Fibroblast of lung (primary cell): ENCODE data around the gene SMARCA4. TPM values are rescaled to one million over a fixed set of nuclear protein-coding genes. Genes with fewer than 3 reads are reported as not detected.
A peak's percentile ranks its signal among the peaks of the same experiment; 100 is the strongest.

ENCODE experiments used
- DNase-seq, 2 donors: peaks; one replicate each; pipeline versions ENCODE4 v3.0.0 to v3.0.0-alpha.2; 2010; ENCODE audit warnings: low read depth in 2 of 2
- H2AFZ ChIP-seq: 2 replicates; pipeline ENCODE4 v1.5.1; 2012; ENCODE audit warnings: low read length, control low read depth, inconsistent platforms
- H3K27ac ChIP-seq: 2 replicates; pipeline ENCODE4 v1.5.1; 2011; ENCODE audit warnings: low read length, control low read depth; ENCODE audit not compliant: insufficient read depth
- H3K27me3 ChIP-seq: 2 replicates; pipeline ENCODE4 v1.5.1; 2011; ENCODE audit warnings: mild to moderate bottlenecking, low read length; ENCODE audit not compliant: control insufficient read depth, insufficient read depth
- H3K36me3 ChIP-seq: 2 replicates; pipeline ENCODE4 v1.5.1; 2011; ENCODE audit warnings: low read length; ENCODE audit not compliant: control insufficient read depth, insufficient read depth
- H3K4me1 ChIP-seq: 2 replicates; pipeline ENCODE4 v1.5.1; 2011; ENCODE audit warnings: low read length; ENCODE audit not compliant: control insufficient read depth, insufficient read depth; ENCODE audit errors: extremely low read depth
- H3K4me2 ChIP-seq: 2 replicates; pipeline ENCODE4 v1.5.1; 2011; ENCODE audit warnings: low read length, control low read depth; ENCODE audit not compliant: insufficient read depth; ENCODE audit errors: extremely low read depth
- H3K4me3 ChIP-seq, 4 experiments: fragments of 200-600 bp in 1 of 4; sonication (generic) in 1 of 4; replicated peaks in 1 of 4; 2 replicates each; pipeline ENCODE4 v1.5.1; 2011 to 2016; ENCODE audit warnings: low read length in 4 of 4, low read depth in 3 of 4, mild to moderate bottlenecking in 3 of 4, control low read depth in 2 of 4, inconsistent platforms in 1 of 4, mixed read lengths in 1 of 4; ENCODE audit not compliant: insufficient read depth in 1 of 4; ENCODE audit errors: control extremely low read depth in 1 of 4
- H3K79me2 ChIP-seq: 2 replicates; pipeline ENCODE4 v1.5.1; 2012; ENCODE audit warnings: mild to moderate bottlenecking, low read length, inconsistent platforms; ENCODE audit not compliant: control insufficient read depth, insufficient read depth
- H3K9ac ChIP-seq: 2 replicates; pipeline ENCODE4 v1.5.1; 2011; ENCODE audit warnings: mild to moderate bottlenecking, low read length, control low read depth; ENCODE audit not compliant: insufficient read depth
- H3K9me3 ChIP-seq: 2 replicates; pipeline ENCODE4 v1.5.1; 2012; ENCODE audit warnings: low read depth, low read length; ENCODE audit not compliant: control insufficient read depth, insufficient read depth
- H4K20me1 ChIP-seq: 2 replicates; pipeline ENCODE4 v1.5.1; 2011; ENCODE audit warnings: low read length; ENCODE audit not compliant: control insufficient read depth, insufficient read depth; ENCODE audit errors: extremely low read depth
- EZH2 ChIP-seq: IDR thresholded peaks from 2 replicates; pipeline ENCODE4 v1.5.1; 2012; ENCODE audit warnings: low read length, control low read depth, mild to moderate bottlenecking; ENCODE audit errors: missing control alignments
- polyA plus RNA-seq, 2 donors: library from polyadenylated mRNA; depleted of rRNA in 1 of 2; stranded (reverse) in 1 of 2; unstranded in 1 of 2; fragments of >200 nt; gene quantifications; 2 replicates each; pipeline ENCODE4 v1.2.1, GENCODE V29; 2011 to 2012; ENCODE audit warnings: missing spikeins in 1 of 2
- total RNA-seq: library from RNA; depleted of rRNA; stranded (reverse); fragments of >200 nt; gene quantifications from 2 replicates; pipeline ENCODE4 v1.2.1, GENCODE V29; 2014
- TF ChIP-seq, protein P1 (sequence below), 2 donors: IDR thresholded peaks in 1 of 2; conservative IDR thresholded peaks in 1 of 2; 1 replicate in 1 of 2; 2 replicates in 1 of 2; pipeline ENCODE4 v1.5.1; 2011 to 2012; ENCODE audit warnings: low read length in 2 of 2, control low read depth in 1 of 2, inconsistent platforms in 1 of 2, low read depth in 1 of 2, mild to moderate bottlenecking in 1 of 2

SMARCA4 gene
- total and polyA plus RNA-seq, 2 donors (not counting 1 experiment from before 2014, with no cell fraction given), result 28.1 to 61.1 TPM

DNA sequence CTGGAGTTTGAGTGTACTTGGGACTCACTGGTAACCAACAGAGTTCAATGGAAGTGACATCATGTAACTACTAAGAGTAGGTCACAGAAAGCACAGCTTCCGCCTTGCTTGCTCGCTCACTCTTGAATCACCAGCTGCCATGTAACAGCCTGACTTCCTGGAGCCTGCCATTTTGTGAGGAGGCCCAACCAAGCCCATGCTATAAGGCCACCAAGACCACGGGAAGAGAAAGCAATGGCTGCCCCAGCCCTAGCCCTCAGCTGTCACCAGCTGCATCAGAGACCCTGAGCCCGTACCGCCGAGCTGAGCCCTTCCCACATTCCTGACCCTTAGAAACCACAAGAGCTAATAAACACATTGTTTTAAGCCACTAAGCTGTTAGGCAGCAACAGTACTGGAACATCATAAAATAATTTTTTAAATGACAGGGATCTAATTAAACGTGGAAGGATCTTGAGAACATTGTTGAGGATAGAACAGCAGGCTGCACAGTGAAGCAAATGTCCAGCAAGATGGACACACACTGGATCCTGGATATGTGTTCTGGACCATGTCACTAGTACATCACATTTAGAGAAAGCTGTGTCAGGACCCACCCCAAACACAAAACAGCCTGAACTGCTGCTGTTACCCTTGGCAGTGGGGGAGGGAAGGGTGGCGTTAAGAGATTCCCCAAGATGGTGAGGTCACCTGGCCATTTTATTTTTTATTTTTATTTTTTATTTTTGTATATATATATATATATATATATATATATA lies 106.7 kb downstream of the SMARCA4 start:
- no peak for TF ChIP-seq EZH2
- TF ChIP-seq, protein P1, sequence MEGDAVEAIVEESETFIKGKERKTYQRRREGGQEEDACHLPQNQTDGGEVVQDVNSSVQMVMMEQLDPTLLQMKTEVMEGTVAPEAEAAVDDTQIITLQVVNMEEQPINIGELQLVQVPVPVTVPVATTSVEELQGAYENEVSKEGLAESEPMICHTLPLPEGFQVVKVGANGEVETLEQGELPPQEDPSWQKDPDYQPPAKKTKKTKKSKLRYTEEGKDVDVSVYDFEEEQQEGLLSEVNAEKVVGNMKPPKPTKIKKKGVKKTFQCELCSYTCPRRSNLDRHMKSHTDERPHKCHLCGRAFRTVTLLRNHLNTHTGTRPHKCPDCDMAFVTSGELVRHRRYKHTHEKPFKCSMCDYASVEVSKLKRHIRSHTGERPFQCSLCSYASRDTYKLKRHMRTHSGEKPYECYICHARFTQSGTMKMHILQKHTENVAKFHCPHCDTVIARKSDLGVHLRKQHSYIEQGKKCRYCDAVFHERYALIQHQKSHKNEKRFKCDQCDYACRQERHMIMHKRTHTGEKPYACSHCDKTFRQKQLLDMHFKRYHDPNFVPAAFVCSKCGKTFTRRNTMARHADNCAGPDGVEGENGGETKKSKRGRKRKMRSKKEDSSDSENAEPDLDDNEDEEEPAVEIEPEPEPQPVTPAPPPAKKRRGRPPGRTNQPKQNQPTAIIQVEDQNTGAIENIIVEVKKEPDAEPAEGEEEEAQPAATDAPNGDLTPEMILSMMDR (conservative IDR thresholded peaks at IDR 0.05 in 1 of 2, IDR thresholded peaks at IDR 0.05 in 1 of 2; ENCODE audit: low read depth in 1 of 2, low read length in 2 of 2), result no peak
- peak in 1 of 2 donors; percentile 13 for DNase-seq
- no peak overlapping the region for H3K9ac ChIP-seq
- no peaks in the 10 kb centered on the region for H4K20me1 ChIP-seq
- no peaks in the 10 kb centered on the region for H3K79me2 ChIP-seq
- no peak overlapping the region for H2AFZ ChIP-seq
- no peaks in the 10 kb centered on the region for H3K27me3 ChIP-seq
- H3K4me1 ChIP-seq, result no peaks in the 10 kb centered on the region
- H3K4me2 ChIP-seq, result no peak overlapping the region
- no peaks in the 10 kb centered on the region for H3K9me3 ChIP-seq
- H3K36me3 ChIP-seq, result peaks cover 11% of the 10 kb centered on the region
- H3K4me3 ChIP-seq, result no peak overlapping the region
- H3K27ac ChIP-seq, result no peak overlapping the region

DNA sequence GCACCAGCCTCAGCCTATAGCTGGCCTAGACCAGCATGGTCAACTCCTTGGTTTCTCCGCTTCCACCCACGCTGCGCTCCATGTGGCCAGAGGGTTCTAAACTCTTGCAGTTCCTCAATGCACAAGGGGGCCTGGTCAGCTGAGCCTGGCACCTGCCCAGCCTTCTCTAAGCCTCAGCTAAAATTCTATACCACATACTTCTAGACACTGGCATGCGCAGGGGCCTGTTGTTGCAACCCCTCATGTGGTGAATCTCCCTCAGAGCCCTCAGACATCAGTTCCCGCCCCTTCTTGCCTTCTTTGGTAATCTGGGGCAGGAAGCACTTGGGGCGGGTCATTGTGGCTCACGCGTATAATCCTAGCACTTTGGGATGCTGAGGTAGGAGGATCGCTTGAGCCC lies 108.7 kb downstream of the SMARCA4 start:
- H3K4me1 ChIP-seq, result no peaks in the 10 kb centered on the region
- no peak for TF ChIP-seq EZH2
- TF ChIP-seq, protein P1 (conservative IDR thresholded peaks at IDR 0.05 in 1 of 2, IDR thresholded peaks at IDR 0.05 in 1 of 2; ENCODE audit: low read depth in 1 of 2, low read length in 2 of 2), result no peak

DNA sequence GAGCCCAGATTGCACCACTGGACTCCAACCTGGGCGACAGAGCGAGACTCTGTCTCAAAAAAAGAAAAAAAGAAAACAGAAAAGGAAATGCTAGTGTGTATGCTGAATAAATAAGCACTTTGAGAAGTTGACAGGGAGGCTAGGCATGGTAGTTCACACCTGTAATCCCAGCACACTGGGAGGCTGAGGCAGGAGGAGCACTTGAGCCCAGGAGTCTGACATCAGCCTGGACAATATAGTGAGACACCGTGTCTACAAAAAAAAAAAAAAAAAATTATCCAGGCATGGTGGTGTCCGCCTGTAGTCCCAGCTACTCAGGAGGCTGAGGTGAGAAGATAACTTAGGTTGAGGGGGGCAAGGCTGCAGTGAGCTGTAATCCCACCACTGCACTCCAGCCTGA lies 109.3 kb downstream of the SMARCA4 start:
- no peak for DNase-seq
- H3K4me1 ChIP-seq, result no peaks in the 10 kb centered on the region
- H3K36me3 ChIP-seq, result peaks cover 7% of the 10 kb centered on the region
- H3K27me3 ChIP-seq, result no peaks in the 10 kb centered on the region
- H4K20me1 ChIP-seq, result no peaks in the 10 kb centered on the region
- no peaks in the 10 kb centered on the region for H3K79me2 ChIP-seq
- no peaks in the 10 kb centered on the region for H3K9me3 ChIP-seq
- H3K27ac ChIP-seq, result no peak overlapping the region
- H3K4me2 ChIP-seq, result no peak overlapping the region
- H3K9ac ChIP-seq, result no peak overlapping the region
- no peak overlapping the region for H2AFZ ChIP-seq
- no peak for TF ChIP-seq EZH2
- TF ChIP-seq, protein P1 (conservative IDR thresholded peaks at IDR 0.05 in 1 of 2, IDR thresholded peaks at IDR 0.05 in 1 of 2; ENCODE audit: low read depth in 1 of 2, low read length in 2 of 2), result no peak
- no peak overlapping the region for H3K4me3 ChIP-seq

More for the DNA sequence above, 108.7 kb downstream of the SMARCA4 start:
- no peak overlapping the region for H3K4me3 ChIP-seq
- H3K4me2 ChIP-seq, result no peak overlapping the region
- no peaks in the 10 kb centered on the region for H4K20me1 ChIP-seq
- no peaks in the 10 kb centered on the region for H3K27me3 ChIP-seq
- H3K9ac ChIP-seq, result no peak overlapping the region
- H3K27ac ChIP-seq, result no peak overlapping the region
- no peak for DNase-seq
- no peaks in the 10 kb centered on the region for H3K79me2 ChIP-seq
- H2AFZ ChIP-seq, result no peak overlapping the region
- peaks cover 11% of the 10 kb centered on the region for H3K36me3 ChIP-seq
- no peaks in the 10 kb centered on the region for H3K9me3 ChIP-seq
